H54 (cell line): ENCODE measurements around the gene VPS50.

Experiments
- DNase-seq: peaks from one replicate; pipeline ENCODE4 v3.0.0; 2011; ENCODE audit warnings: low spot score, mixed read lengths; ENCODE audit not compliant: insufficient read length
- FAIRE-seq: peaks from 3 replicates; lab custom pipeline; 2011; peaks lifted over from hg19 to GRCh38; lab: Jason Lieb, UNC
- POLR2A ChIP-seq: IDR thresholded peaks from 2 replicates; pipeline ENCODE4 v1.6.1; 2011; ENCODE audit warnings: low read depth, mild to moderate bottlenecking, low read length

Gene VPS50, protein sequence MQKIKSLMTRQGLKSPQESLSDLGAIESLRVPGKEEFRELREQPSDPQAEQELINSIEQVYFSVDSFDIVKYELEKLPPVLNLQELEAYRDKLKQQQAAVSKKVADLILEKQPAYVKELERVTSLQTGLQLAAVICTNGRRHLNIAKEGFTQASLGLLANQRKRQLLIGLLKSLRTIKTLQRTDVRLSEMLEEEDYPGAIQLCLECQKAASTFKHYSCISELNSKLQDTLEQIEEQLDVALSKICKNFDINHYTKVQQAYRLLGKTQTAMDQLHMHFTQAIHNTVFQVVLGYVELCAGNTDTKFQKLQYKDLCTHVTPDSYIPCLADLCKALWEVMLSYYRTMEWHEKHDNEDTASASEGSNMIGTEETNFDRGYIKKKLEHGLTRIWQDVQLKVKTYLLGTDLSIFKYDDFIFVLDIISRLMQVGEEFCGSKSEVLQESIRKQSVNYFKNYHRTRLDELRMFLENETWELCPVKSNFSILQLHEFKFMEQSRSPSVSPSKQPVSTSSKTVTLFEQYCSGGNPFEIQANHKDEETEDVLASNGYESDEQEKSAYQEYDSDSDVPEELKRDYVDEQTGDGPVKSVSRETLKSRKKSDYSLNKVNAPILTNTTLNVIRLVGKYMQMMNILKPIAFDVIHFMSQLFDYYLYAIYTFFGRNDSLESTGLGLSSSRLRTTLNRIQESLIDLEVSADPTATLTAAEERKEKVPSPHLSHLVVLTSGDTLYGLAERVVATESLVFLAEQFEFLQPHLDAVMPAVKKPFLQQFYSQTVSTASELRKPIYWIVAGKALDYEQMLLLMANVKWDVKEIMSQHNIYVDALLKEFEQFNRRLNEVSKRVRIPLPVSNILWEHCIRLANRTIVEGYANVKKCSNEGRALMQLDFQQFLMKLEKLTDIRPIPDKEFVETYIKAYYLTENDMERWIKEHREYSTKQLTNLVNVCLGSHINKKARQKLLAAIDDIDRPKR

GRCh38 chr7:93231799-93232672 is at the start of gene VPS50:
Gene VPS50, plus strand, starts transcription at chr7:93232366. Its CDS starts 102 bp downstream, at chr7:93232468.
- peak; percentile 68; the same call in 1 of the 2 replicates for TF ChIP-seq POLR2A
- FAIRE-seq = peak; percentile 97

DNA sequence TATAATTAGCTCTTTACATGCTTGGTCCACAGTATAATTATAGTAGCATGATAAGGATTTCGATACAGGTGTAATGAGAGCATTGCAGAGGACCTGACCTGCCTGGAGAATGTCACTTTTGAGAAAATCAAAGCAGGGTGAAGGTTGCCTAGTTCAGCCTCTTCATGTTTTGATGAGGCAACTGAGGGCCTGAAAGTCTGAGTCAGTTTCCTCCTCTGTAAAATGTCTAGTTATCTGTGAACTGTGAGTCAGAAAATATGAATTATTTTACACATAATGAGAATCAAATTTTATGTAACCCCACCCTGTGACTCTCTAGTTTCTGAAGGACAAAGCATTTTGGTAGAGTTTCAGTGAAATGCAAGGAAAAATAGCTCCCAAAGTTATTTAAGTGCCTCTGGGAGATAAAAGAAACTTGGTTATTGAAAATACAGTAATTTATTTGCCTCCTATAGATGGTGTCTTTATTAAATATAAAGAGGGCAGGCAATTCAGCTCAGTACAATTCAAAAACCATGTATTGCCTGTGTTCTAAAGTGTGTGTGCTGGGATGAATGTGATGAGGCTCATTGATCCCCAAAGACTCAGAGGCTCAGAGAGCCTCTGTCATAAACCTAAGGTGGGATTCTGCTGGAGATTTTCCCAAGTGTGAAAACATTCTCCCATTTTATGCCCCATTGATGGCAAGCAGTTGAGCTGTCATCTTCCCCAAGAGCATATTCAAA is 46.7 kb upstream of the VPS50 start:
- no peak for DNase-seq
- no peak for TF ChIP-seq POLR2A
- peak; percentile 53 for FAIRE-seq

More at GRCh38 chr7:93231799-93232672, at the start of gene VPS50:
- DNase-seq = peak; percentile 82

DNA sequence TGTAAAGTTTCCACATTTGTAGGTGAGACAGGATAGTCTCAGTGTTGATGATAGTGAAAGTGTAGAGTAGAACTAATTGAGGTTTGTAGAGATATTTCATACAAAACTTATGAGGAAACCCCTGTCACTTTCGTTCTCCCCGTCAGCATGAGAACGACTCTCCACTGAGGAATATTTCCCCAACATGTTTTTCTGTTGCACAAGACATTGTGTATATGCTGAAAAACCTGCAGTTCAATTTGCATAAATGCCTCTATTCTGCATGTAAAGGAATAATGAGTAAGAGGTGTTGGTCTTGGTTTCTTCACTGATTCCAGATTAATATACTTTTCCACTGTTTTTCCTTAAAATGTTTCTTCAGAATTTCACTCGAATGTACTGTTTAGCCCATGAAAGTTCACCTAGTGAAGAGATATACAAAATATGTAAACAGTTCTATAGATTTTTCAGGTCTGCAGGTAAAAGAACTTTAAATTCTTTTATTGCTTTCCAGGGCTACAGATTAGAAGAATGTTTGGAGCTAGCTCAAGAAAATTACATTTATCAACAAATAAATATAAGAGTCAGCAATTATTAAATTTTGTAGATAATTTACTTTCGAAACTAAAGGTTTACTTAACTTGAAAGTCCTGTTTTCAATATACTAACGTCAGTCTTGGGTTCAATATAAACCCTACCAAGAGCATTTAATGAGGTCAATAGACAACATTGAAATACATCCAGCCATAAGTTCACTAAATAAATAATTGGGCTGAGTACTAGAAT is 43.1 kb upstream of the VPS50 start:
- no peak for TF ChIP-seq POLR2A
- no peak for FAIRE-seq
- DNase-seq = no peak

DNA sequence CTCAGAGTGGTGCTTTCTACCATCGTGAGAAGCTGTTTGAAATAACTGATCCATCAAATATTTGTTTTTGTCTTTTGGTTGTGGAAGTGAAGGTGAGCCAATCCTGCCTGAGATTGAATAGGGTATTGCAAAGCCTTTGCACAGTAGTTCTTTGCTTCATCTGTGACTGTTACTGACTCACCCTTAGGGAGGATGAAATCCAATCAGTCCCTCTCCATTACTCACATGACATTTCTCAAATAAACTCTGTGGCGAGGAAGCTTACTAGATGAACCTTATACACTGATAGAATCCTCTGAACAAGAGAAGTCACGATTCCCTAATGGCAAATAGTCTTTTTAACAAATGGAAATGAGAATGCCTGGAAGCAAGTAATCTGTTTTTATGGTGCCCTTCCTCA is 37.8 kb upstream of the VPS50 start:
- DNase-seq (no peak), FAIRE-seq (peak; percentile 97)
- TF ChIP-seq POLR2A = no peak

DNA sequence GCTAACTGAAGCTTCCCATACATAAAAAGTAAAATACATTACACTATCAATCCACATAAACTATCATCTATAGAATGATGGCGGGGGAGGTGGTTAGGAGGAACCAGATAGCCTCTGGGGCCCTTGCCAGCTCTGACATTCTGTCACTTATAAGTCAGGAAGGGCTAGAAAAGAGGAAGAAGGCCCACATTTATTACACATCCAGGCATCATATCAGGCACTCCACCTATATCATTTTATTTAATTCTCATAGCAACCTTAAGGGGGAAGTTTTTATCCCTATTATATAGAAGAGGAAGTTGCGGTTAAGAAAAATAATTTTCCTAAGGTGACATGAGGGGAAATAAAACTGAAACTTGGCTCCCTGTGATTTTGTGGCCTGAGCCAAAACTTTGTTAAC is 35.8 kb upstream of the VPS50 start:
- FAIRE-seq (no peak), DNase-seq (no peak)
- no peak for TF ChIP-seq POLR2A

- no peak for FAIRE-seq
- DNase-seq = no peak
- no peak for TF ChIP-seq POLR2A
These were observed 33.7 kb upstream of the VPS50 start for GRCh38 chr7:93198472-93198871.

DNA sequence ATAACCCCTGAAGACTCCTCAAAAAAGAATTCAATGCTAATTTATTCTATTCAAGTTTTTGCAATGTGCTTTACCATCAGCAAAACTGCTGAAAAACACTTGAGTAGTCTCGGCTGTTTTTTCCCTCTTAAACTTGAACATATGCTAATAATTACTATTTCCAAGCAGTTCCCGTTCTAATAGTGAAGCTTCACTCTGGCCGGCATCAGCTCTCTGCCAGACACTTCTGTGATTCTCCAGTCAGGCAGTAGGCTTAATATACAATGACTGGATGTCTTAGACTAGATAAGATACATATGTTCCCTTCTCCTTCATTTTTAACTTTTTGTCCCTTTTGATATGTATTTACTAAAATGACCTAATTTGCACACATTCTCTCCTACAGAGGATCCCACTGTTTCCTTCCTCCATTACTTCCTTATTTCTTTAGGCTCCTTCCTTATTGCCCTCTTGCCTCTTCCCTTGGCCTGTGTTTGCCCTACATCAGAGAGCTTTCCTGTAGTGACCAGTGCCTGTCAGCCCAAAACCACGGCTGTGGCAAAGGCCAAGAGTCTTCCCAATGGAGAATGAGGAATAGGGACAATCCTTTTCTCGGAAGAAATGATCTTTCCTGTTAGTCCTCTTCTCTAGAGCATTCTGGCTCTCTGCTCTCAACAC is 29.4 kb upstream of the VPS50 start:
- TF ChIP-seq POLR2A = no peak
- DNase-seq (no peak), FAIRE-seq (no peak)

DNA sequence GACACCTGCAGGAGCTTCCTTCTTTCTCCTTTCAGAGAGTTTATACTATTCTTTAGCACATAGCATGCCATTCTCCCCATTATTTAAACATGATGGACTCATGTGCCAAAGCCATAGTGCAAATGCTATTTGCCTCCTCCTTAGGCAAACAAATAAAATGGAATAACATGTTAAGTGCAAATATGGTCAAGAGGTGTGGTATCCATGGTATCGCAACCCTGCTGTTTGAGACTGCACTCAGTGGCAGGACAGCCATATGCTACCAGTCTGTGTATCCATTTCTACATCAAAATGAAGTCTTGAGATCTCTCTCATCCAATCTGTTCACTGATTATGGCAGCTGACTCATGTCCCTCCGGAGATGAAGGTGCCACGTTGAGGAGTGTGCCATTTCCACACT is 28.7 kb upstream of the VPS50 start:
- FAIRE-seq (peak; percentile 15), DNase-seq (no peak)
- TF ChIP-seq POLR2A = no peak

DNA sequence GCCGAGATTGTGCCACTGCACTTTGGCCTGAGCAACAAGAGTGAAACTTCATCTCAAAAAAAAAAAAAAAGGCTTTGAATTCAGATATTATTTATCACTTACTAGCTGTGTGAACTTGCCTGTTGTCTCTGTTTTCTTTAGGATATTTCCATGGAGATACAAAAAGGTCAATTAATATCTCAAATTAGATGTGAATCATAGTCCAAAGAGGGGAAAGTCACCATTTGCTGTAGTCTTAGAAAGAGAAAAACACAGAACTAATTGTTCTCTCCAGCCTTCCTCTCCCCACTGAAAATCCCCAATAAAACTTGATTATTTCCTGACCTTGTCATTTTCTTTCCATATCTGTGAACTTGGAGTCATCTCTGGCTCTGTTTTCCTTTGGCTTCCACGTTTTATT is 27.1 kb upstream of the VPS50 start:
- FAIRE-seq = no peak
- no peak for DNase-seq
- TF ChIP-seq POLR2A = no peak

DNA sequence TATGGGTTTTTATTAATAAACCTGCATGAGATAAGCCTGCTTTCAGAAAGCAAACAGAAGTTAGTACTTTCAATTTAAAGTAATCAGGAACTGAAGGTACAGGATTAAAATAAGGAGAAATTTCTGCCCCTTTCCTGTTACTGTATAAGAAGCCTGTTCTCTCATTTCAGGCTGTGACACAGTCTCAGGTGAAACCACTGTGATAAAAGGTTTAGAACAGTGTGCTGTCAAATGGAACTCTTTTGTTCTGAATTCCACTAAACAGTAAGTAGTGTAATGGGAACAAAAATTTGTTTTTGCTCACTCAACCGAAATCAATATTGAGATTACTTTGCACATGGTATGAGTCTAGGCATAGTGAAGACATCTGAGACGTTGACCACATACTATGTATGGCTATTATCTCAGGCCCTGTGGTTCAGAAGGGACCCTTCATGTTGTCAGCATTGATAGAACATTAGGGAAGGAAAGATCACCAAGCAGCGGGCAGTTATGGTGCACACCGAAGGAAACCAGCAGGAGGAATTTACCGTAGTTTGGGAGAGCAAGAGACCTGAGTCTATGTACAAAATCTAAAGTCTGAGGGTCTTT is 20.8 kb upstream of the VPS50 start:
- DNase-seq = no peak
- FAIRE-seq = no peak
- TF ChIP-seq POLR2A = no peak

DNA sequence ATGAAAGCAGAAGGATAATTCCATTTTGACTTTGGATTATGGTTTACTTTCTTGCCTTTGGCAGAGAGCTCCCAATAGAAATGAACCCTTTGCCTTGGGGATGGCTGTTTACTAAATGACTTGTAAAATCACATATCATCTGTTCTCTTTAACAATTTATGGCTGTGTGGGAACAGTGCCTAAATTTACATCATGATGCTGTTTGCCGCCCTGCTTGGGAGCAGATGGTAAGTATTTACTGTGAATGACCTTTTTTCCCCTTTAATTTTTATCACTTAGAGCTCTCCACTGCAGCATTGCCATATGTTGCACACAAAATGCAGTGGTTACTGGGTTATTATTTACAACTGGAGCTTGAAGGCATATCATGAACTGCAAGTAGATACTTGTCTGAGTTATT is 19.3 kb upstream of the VPS50 start:
- FAIRE-seq = no peak
- TF ChIP-seq POLR2A = no peak
- DNase-seq = no peak
